DMS 273 treated with DMSO at 0.1 percent for 48 hours (cell line): Measurements from ENCODE around the gene CARD16.
"Not testable (repeated sequence)": the region's sequence is repeated elsewhere in the genome, so short reads cannot be mapped to it uniquely, and the experiment has no call there.

Experiments used
- DNase-seq: peaks from one replicate; lab custom pipeline; 2025; lab: John Stamatoyannopoulos, UW

The CARD16 gene

GRCh38 chr11:105044557-105045524 lies at the start of gene CARD16:
TSS of gene CARD16 (minus strand) at chr11:105045335. CDS start at chr11:105045297, 38 bp downstream.
- not testable (repeated sequence) for DNase-seq

GRCh38 chr11:105092256-105093239 lies 47.4 kb upstream of the CARD16 start:
- no peak for DNase-seq

- DNase-seq: no peak
Measured at GRCh38 chr11:105081412-105082150, 36.4 kb upstream of the CARD16 start.

GRCh38 chr11:105080171-105080906 lies 35.2 kb upstream of the CARD16 start:
- DNase-seq: not testable (repeated sequence)

- no peak for DNase-seq
Measured at GRCh38 chr11:105078283-105078682, 33.1 kb upstream of the CARD16 start.

- not testable (repeated sequence) for DNase-seq
Measured at GRCh38 chr11:105077141-105077790, 32.1 kb upstream of the CARD16 start.

- no peak for DNase-seq
Measured at GRCh38 chr11:105074166-105074530, 29.0 kb upstream of the CARD16 start.

GRCh38 chr11:105073456-105074165 lies 28.5 kb upstream of the CARD16 start:
- DNase-seq: no peak

- not testable (repeated sequence) for DNase-seq
Measured at GRCh38 chr11:105072080-105072479, 26.9 kb upstream of the CARD16 start.

- no peak for DNase-seq
Measured at GRCh38 chr11:105071089-105071732, 26.1 kb upstream of the CARD16 start.

- DNase-seq: no peak
Measured at GRCh38 chr11:105070306-105070705, 25.2 kb upstream of the CARD16 start.

- DNase-seq: not testable (repeated sequence)
Measured at GRCh38 chr11:105069749-105070148, 24.6 kb upstream of the CARD16 start.

GRCh38 chr11:105063245-105063941 lies 18.3 kb upstream of the CARD16 start:
- not testable (repeated sequence) for DNase-seq

GRCh38 chr11:105057432-105057831 lies 12.3 kb upstream of the CARD16 start:
- DNase-seq: no peak

GRCh38 chr11:105056446-105056845 lies 11.3 kb upstream of the CARD16 start:
- DNase-seq: no peak

GRCh38 chr11:105054723-105055493 lies 9.8 kb upstream of the CARD16 start:
- no peak for DNase-seq

- DNase-seq: no peak
Measured at GRCh38 chr11:105052487-105052886, 7.4 kb upstream of the CARD16 start.

- DNase-seq: no peak
Measured at GRCh38 chr11:105051559-105051958, 6.4 kb upstream of the CARD16 start.
